Renal cortical epithelial cell (primary cell): Measurements from ENCODE around the gene FBLN1. TPM values are rescaled to one million over a fixed set of nuclear protein-coding genes. Genes with fewer than 3 reads are reported as not detected.

Experiments used
- DNase-seq: peaks from one replicate; pipeline ENCODE4 v3.0.0-alpha.2; 2011; ENCODE audit warnings: low read depth
- total RNA-seq: library from RNA; depleted of rRNA; stranded (reverse); fragments of >200 nt; gene quantifications from 2 replicates; pipeline ENCODE4 v1.2.3, GENCODE V29; 2014

FBLN1 gene
- total RNA-seq, 1 donor from 2014 or later, result 17.1 TPM

DNA sequence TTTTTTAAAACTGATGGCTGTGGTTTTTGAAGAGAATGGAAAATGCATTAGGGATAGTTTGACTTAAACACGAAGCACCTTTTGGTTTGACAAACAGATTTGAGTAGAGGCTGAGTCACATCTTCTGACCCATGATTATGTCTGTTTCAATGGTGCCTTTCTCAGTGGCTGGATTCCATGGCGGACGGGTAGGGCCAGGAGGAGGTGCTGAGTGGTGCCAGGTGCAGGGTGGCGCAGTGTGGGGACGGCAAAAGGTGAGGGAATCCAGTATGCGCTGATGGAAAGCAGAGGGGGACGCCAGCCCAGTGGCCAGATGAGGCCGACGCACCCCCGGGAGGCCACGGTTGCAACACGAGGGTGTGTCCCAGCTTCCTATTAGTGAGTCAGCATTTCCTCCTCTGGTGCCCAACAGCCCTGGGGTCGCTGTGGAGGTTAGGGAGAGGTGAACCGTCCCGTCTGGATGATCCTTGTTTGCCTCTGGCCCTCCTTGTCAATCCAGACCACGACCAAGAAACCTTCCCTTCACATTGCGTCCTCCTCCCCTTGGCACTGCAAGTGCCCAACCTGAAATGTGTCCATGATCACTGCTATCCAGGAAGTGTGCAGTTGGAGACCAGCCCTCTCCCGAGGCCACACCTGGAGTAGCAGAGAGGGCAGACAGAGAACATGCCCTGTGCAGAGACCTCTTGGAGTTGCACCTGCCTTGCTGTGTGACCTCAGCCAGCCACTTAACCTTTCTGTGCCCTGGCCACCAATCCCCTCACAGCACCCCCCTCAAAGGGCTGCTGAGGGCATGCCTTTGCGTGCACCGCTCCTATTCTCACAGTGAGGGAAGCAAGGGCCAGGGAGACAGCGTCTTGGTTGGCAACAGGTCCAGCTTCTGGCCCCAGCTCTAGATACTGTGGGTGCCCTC is 136.4 kb downstream of the FBLN1 start:
- peak; percentile 87 for DNase-seq

GRCh38 chr22:45639747-45640102 is 137.0 kb downstream of the FBLN1 start:
- DNase-seq, result no peak

DNA sequence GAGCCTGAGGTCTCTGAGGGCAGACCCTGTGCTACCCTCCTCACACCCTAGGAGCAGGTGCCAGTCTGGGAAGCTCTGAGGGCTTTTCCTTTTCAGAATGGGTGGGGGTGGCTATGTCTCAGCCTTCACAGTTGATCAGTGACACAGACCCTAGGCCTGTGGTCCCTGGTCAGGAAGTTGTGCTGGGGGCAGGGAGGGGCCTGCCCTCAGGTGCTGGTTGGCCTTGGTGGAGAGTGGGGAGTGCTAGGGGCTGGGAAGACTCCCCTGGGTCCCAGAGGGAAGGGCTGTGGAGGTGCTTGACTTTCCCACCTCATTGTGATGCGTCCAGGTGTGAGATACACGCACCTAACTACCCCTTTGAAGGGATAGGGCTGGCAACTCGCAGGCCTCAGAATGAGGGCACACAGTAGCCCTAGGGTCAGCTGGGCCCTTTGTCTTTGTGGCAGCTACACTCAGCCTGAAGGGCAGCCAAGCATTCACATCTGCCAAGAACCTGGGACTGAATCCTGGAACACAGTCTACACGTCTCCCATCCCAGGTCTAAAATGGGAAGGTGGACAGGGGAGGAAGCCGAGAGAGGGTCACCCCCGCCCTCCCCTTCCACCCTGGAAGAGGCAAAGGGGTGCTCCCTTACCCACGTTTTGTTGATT is 137.7 kb downstream of the FBLN1 start:
- no peak for DNase-seq

GRCh38 chr22:45640941-45641621 is 138.4 kb downstream of the FBLN1 start:
- no peak for DNase-seq

- no peak for DNase-seq
These were observed 140.3 kb downstream of the FBLN1 start for GRCh38 chr22:45642986-45643385.

DNA sequence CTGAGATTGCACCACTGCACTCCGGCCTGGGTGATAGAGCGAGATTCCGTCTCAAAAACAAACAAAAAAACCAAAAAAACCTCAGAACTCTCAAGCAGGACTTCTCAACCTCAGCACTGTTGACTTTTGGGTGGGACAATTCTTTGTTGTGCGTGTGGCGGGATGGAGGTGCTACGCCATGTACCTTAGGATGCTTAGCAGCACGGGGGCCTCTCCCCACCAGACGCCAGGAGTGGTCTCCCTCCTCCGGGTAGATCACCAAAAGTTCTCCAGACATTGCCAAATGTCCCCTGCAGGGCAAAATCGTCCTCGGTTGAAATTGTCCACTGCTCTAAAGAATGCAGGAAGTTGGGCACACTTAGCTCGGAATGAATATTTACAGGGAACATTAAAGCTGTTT is 142.0 kb downstream of the FBLN1 start:
- peak; percentile 54 for DNase-seq

DNA sequence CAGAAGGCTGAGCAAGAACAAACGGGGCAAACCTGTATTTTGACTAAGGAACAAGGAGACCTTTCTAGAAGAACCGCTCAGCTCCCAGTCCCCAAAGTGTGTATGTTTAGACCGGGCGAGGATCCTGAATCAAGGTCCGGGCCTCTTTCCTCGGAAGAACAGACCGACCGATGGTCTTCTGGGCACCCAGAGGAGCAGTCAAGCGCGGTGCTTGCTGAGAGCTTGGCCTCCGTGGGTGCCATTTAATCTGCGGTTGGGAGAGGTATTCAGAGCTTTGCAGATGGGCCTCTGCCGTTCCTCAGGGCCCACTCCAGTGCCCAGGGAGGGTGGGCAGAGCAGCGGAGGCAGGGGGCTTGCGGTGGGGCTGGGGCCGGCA is 142.5 kb downstream of the FBLN1 start:
- DNase-seq, result no peak

GRCh38 chr22:45645526-45646414 is 143.1 kb downstream of the FBLN1 start:
- DNase-seq, result no peak

- no peak for DNase-seq
These were observed 145.0 kb downstream of the FBLN1 start for GRCh38 chr22:45647532-45648225.

GRCh38 chr22:45648301-45649117 is 145.8 kb downstream of the FBLN1 start:
- DNase-seq, result no peak

DNA sequence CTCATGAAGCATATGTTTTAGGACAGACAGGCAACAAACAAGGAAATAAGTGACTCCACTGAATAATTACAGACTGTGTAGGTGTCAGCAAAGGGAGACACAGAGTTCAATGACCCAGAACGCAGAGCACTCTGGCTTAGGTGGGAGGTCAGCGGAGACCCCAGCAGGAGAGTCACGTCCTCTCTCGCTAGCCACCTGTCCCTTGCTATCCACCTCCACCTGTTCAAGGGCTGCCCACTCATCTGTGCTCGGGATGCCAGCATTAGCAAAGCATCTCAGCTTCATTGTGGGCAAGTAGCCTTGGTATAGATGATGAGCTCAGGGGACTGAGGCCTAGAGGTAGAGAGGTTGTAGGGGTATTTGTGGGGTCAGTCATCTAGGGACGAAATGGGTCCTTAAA is 147.1 kb downstream of the FBLN1 start:
- DNase-seq, result no peak

- no peak for DNase-seq
These were observed 148.0 kb downstream of the FBLN1 start for GRCh38 chr22:45650721-45651120.

Other genes with a start within 250 kb of the FBLN1 start
- not detected in 2 replicates for gene UPK3A, start 217.9 kb upstream of the FBLN1 start, total RNA-seq
- gene FAM118A, start 192.9 kb upstream of the FBLN1 start, total RNA-seq, result 4.0 and 12.7 TPM in 2 replicates
- not detected in 2 replicates for gene SMC1B, start 89.3 kb upstream of the FBLN1 start, total RNA-seq
- gene RIBC2, start 89.2 kb upstream of the FBLN1 start, total RNA-seq, result 0.30 TPM in 1 of 2 replicates, not detected in the other
- gene ATXN10, start 169.0 kb downstream of the FBLN1 start, total RNA-seq, result 166 and 458 TPM in 2 replicates